Choroid plexus epithelial cell (primary cell): Measurements from ENCODE around the gene SLC26A3.

Source experiments
- DNase-seq: peaks from one replicate; pipeline ENCODE4 v3.0.0-alpha.2; 2010; ENCODE audit warnings: low read depth
- H3K4me3 ChIP-seq: 2 replicates; pipeline ENCODE4 v1.5.1; 2011; ENCODE audit warnings: low read depth, mild to moderate bottlenecking, control low read depth, low read length, moderate library complexity
- TF ChIP-seq, protein P1 (sequence below): conservative IDR thresholded peaks from 2 replicates; pipeline ENCODE4 v1.5.1; 2011; ENCODE audit warnings: low read depth, mild to moderate bottlenecking, control low read depth, inconsistent platforms, low read length, moderate library complexity

SLC26A3 gene

DNA sequence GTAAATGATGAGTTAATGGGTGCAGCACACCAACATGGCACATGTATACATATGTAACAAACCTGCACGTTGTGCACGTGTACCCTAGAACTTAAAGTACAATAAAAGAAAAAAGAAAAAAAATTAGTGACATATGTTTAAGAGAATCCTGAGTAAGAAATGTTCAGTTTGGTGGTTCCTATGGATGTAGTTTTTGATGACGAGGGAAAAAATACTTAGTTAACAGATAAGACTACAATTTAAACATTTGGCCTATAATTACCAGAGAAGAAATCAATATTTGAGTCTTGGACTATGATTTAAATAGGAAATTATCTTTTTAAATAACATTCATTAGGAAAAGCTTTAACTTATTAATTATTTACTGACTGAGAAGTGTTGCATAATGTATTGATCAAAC lies 39.2 kb upstream of the SLC26A3 start:
- TF ChIP-seq, protein P1, sequence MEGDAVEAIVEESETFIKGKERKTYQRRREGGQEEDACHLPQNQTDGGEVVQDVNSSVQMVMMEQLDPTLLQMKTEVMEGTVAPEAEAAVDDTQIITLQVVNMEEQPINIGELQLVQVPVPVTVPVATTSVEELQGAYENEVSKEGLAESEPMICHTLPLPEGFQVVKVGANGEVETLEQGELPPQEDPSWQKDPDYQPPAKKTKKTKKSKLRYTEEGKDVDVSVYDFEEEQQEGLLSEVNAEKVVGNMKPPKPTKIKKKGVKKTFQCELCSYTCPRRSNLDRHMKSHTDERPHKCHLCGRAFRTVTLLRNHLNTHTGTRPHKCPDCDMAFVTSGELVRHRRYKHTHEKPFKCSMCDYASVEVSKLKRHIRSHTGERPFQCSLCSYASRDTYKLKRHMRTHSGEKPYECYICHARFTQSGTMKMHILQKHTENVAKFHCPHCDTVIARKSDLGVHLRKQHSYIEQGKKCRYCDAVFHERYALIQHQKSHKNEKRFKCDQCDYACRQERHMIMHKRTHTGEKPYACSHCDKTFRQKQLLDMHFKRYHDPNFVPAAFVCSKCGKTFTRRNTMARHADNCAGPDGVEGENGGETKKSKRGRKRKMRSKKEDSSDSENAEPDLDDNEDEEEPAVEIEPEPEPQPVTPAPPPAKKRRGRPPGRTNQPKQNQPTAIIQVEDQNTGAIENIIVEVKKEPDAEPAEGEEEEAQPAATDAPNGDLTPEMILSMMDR = no peak

DNA sequence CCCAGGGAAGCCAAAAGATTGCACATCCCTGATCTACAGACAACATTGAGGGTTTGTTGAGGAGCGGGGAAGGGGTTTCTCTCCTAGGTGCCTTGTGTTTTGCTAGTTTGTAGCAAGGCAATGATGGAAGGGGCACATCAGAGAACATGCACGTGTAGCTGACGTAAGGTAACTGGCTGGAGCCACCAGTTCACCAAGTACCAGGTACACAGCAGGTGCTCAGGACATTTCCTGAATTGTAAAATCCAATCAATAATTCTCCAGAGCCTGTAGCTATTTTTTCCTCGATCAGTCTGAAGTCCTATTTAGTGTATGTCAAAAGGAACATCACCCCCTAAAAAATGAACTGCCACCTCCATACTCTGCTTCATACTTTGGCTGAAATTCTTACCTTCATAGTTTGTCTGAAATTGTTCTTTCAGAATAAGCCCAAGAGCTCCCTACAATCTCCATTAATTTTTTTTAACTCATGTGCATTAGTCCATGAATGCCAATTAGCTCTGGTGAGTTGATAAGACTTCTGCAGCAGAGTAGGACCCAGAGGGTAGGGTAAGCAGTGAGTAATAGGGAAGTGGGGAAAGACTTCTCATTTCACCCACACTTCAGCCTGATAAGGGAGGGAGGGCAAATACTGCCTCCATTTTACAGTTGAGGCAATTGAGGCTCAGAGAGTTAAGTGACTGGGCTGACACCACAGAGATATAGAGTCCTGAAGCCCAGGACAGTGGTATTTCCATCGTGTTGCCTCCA lies 36.0 kb upstream of the SLC26A3 start:
- H3K4me3 ChIP-seq = no peak overlapping the region
- no peak for DNase-seq
- TF ChIP-seq, protein P1 = no peak

More for the DNA sequence above, 39.2 kb upstream of the SLC26A3 start:
- H3K4me3 ChIP-seq = no peak overlapping the region
- no peak for DNase-seq

DNA sequence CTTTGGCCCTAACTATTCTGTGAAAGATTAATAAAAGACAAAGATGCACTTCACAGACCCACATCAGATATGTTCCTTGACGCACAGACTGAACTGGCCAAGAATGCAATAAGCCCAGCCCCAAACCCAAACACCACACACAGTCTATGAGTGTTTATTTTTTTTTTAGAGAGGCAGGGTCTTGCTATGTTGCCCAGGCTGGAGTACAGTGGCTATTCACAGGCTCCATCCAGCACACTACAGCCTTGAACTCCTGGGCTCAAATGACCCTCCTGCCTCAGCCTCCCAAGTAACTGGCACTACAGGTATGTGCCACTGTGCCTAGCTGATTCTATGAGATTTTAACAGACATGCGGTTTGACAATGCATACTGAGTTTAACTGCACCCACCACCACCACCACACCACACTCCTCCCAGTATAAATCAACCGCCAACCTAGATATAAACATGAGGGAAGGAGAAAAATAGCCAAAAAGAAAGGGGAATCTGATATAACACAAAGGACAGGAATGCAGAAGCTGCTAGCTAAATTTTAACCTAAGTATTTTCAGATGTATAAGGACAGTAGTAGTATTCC lies 35.1 kb upstream of the SLC26A3 start:
- DNase-seq = no peak
- TF ChIP-seq, protein P1 = no peak
- H3K4me3 ChIP-seq = no peak overlapping the region

DNA sequence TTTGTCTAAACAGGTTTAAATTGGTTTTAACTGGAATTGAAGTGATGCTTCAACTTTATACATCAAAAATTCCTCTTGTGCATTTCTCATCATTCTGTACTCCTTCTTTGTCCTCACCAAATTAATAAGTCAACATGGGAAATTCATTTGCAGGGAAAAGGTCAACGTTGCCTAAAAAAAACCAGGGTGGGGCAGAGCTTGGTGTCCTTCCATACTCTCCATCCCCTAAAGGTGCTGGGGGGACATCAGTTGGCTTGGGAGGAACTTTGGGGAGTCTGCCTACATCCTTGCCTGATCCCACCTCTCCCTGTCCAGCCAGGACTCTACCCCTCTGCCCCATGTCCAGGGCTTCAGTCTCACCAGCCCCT lies 34.1 kb upstream of the SLC26A3 start:
- TF ChIP-seq, protein P1 = no peak
- DNase-seq = no peak
- no peak overlapping the region for H3K4me3 ChIP-seq

DNA sequence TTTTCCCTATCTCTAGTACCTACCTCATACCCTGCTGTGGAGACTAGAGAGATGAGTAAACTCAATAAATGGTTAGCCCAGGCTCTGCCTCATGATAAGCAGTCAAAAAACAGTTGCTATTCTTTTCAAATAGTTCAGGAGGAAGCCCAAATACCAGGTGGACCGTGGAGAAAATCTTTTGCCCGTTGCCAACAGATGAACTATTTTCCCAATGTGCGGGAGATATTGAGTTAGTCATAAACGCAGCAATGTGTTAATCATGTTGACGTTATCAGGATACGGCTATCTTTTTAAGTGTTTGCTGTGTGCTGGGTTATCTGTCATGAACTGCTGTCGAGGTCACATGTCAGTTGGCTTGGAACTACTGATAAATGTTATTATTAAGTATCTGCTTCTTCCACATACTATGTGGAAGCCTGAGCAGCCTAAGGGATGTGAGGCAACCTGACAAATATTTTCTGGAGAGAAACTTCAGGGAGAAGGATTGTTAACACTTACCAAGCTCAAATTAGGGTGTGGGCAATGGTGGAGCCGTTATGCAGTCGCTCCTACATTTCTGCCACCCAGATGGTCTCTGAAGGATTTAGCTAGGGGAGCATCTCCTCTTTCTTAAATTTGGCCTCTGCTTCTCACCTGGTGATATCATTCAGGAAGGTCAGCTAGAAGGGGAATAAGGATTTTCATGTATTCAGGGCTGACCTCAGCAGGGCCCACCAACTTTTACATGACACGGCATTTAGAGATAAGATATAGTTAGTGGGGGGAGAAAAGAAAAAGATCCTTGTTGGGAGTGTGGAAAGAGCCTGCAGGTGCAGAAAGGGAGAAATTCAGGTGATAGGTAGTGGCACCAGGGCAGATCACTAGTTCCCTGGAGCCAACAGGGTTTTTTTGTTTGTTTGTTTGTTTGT lies 33.5 kb upstream of the SLC26A3 start:
- TF ChIP-seq, protein P1 = no peak
- DNase-seq = no peak
- H3K4me3 ChIP-seq = no peak overlapping the region

DNA sequence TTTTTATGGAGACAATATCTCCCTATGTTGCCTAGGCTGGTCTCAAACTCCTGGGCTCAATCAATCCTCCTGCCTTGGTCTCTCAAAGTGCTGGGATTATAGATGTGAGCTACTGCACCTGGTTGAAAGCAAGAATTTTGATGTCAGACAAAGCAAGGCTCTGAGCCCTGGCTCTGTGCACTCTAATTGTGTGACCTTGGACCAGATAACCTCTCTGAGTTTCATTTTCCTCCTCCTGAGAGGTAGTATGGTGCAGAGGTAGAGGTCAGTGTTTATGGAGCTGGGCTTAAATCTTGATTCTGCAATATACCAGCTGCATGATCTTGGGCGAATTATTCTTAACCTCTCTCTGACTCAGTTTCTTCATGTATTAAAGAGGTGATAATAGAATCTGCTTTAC lies 31.4 kb upstream of the SLC26A3 start:
- TF ChIP-seq, protein P1 = no peak
- no peak for DNase-seq
- no peak overlapping the region for H3K4me3 ChIP-seq
